HepG2 (cell line): ENCODE measurements around the gene KCNJ5. TPM values are rescaled to one million over a fixed set of nuclear protein-coding genes. Genes with fewer than 3 reads are reported as not detected.

Source experiments
- ATAC-seq: fragments of 200-7000 bp; cut with Tn5 transposase; 3 replicates; pipeline ENCODE4 v1.9.1; 2020; ENCODE audit warnings: mild to moderate bottlenecking, moderate library complexity
- BruUV-seq: library from RNA; stranded (reverse); fragments of 400-500 nt; replicated peaks from 2 replicates; lab custom pipeline; 2021; lab: Mats Ljungman, UMichigan
- CTCF ChIA-PET: fragments of 300-600 bp; formaldehyde crosslinking; extraction: SDS; loops from one replicate; lab custom pipeline; 2021; ENCODE audit warnings: low total read pairs, inconsistent platforms, low intra/inter-chr PET ratio; lab: Yijun Ruan, JAX
- POLR2A ChIA-PET: fragments of 350-600 bp; sonication (Branson Sonifier 250); formaldehyde crosslinking; loops from one replicate; lab custom pipeline; 2020; ENCODE audit warnings: antibody characterized with exemption, inconsistent platforms; lab: Yijun Ruan, JAX
- DNase-seq: peaks from one replicate; pipeline ENCODE4 v3.0.0-alpha.2; 2015; ENCODE audit warnings: low spot score
- FAIRE-seq: peaks from 3 replicates; lab custom pipeline; 2011; peaks lifted over from hg19 to GRCh38; lab: Jason Lieb, UNC
- H2AFZ ChIP-seq: one replicate; pipeline ENCODE4 v1.6.1; 2011; ENCODE audit warnings: low read length, inconsistent platforms
- H3K27ac ChIP-seq: fragments of 300-600 bp; 3 replicates; pipeline ENCODE4 v1.8.0; 2011; ENCODE audit warnings: mixed run types, mild to moderate bottlenecking, mixed read lengths, low read length, inconsistent platforms; ENCODE audit not compliant: insufficient read depth; ENCODE audit errors: extremely low read length
- H3K27me3 ChIP-seq, 2 experiments: fragments of 200-600 bp in 1 of 2; 2 replicates in 1 of 2; 3 replicates in 1 of 2; pipeline versions ENCODE4 v1.6.0 to v1.8.0; 2011; ENCODE audit warnings: low read length in 2 of 2, mild to moderate bottlenecking in 2 of 2, moderate library complexity in 2 of 2, inconsistent platforms in 1 of 2; ENCODE audit not compliant: insufficient read depth in 2 of 2, control insufficient read depth in 1 of 2
- H3K36me3 ChIP-seq, 2 experiments: fragments of 200-600 bp in 1 of 2; replicated peaks in 1 of 2; 2 replicates in 1 of 2; 3 replicates in 1 of 2; pipeline versions ENCODE4 v1.5.1 to v1.8.0; 2011; ENCODE audit warnings: low read length in 2 of 2, inconsistent platforms in 1 of 2; ENCODE audit not compliant: insufficient read depth in 2 of 2, control insufficient read depth in 1 of 2
- H3K4me1 ChIP-seq: 2 replicates; pipeline ENCODE4 v1.5.1; 2012; ENCODE audit warnings: low read length, inconsistent platforms; ENCODE audit not compliant: insufficient read depth
- H3K4me2 ChIP-seq: 2 replicates; pipeline ENCODE4 v1.6.0; 2011; ENCODE audit warnings: low read depth, low read length, inconsistent platforms
- H3K4me3 ChIP-seq, 3 experiments: fragments of 200-600 bp in 1 of 3; sonication (generic), shearing (Covaris generic) in 1 of 3; replicated peaks in 1 of 3; 2 replicates each; pipeline ENCODE4 v1.5.1; 2011 to 2016; ENCODE audit warnings: low read length in 3 of 3, inconsistent platforms in 2 of 3, low read depth in 2 of 3, mild to moderate bottlenecking in 2 of 3, control low read depth in 1 of 3, mixed read lengths in 1 of 3; ENCODE audit not compliant: insufficient read depth in 1 of 3
- H3K79me2 ChIP-seq: one replicate; pipeline ENCODE4 v1.6.1; 2011; ENCODE audit warnings: low read length, inconsistent platforms; ENCODE audit not compliant: insufficient read depth
- H3K9ac ChIP-seq: 2 replicates; pipeline ENCODE4 v1.6.0; 2011; ENCODE audit warnings: mild to moderate bottlenecking, low read depth, low read length, inconsistent platforms; ENCODE audit not compliant: insufficient read depth
- H3K9me3 ChIP-seq: 2 replicates; pipeline ENCODE4 v1.5.1; 2012; ENCODE audit warnings: mild to moderate bottlenecking, low read length
- H4K20me1 ChIP-seq: 2 replicates; pipeline ENCODE4 v1.6.0; 2011; ENCODE audit warnings: inconsistent platforms, mild to moderate bottlenecking, low read length, moderate library complexity; ENCODE audit not compliant: insufficient read depth
- CBFB ChIP-seq: sonication (generic); formaldehyde crosslinking; IDR thresholded peaks from 2 replicates; pipeline ENCODE4 v1.4.0; 2020; ENCODE audit warnings: missing genetic modification reagents
- FOXC1 ChIP-seq: sonication (generic); formaldehyde crosslinking; IDR thresholded peaks from 2 replicates; pipeline ENCODE4 v1.8.0; 2022; ENCODE audit warnings: mild to moderate bottlenecking, missing genetic modification reagents, borderline replicate concordance
- HNRNPK ChIP-seq: fragments of 200-400 bp; formaldehyde crosslinking; IDR thresholded peaks from 2 replicates; pipeline ENCODE4 v1.6.1; 2018; ENCODE audit warnings: low read length, low read depth, moderate library complexity, mild to moderate bottlenecking; ENCODE audit not compliant: poor library complexity, severe bottlenecking
- SKI ChIP-seq: fragments of 450-650 bp; IDR thresholded peaks from one replicate; pipeline ENCODE4 v1.6.1; 2018; ENCODE audit warnings: mild to moderate bottlenecking; ENCODE audit not compliant: partially characterized antibody
- ZNF20 ChIP-seq: sonication (generic); formaldehyde crosslinking; IDR thresholded peaks from 2 replicates; pipeline ENCODE4 v1.4.0; 2020; ENCODE audit warnings: mild to moderate bottlenecking, moderate library complexity, missing genetic modification reagents
- ZNF747 ChIP-seq: sonication (generic); formaldehyde crosslinking; IDR thresholded peaks from 2 replicates; pipeline ENCODE4 v1.8.1; 2023; ENCODE audit warnings: missing genetic modification reagents, mild to moderate bottlenecking, borderline replicate concordance
- WGBS: methylation state at CpG from one replicate; pipeline ENCODE4 v1.1.6; 2017; ENCODE audit warnings: low lambda C conversion rate; 5-methylcytosine and 5-hydroxymethylcytosine counted together
- in situ Hi-C: cut with HindIII; loops from 2 replicates; pipeline ENCODE4 v1.10.0; 2017; ENCODE audit warnings: low pct_unique_long_range_greater_than_20kb; ENCODE audit not compliant: extremely low pct_ligation_motif_present
- intact Hi-C: fragments of 100-400 bp; cut with micrococcal nuclease; formaldehyde crosslinking; loops from one replicate; pipeline ENCODE4 v1.10.0; 2022; ENCODE audit not compliant: unreplicated experiment
- polyA plus RNA-seq, 8 experiments: library from polyadenylated mRNA; depleted of rRNA in 3 of 8; stranded (reverse) in 7 of 8; unstranded in 1 of 8; fragments of >200 nt; fragmentation: Illumina TruSeq in 4 of 8; extraction: Trizol in 4 of 8; gene quantifications; 2 replicates each; pipeline versions ENCODE4 v1.2.1 to v1.2.3, GENCODE V29; 2011 to 2016; ENCODE audit warnings: low read depth in 4 of 8, missing spikeins in 1 of 8, mixed read lengths in 1 of 8; ENCODE audit not compliant: insufficient read depth in 1 of 8
- total RNA-seq, 5 experiments: library from RNA; depleted of rRNA; stranded (reverse); fragments of >200 nt; fragmentation: Illumina TruSeq; extraction: Trizol; gene quantifications; 2 replicates each; pipeline ENCODE4 v1.2.3, GENCODE V29; 2016; ENCODE audit warnings: low read depth in 1 of 5

The KCNJ5 gene
- total and polyA plus RNA-seq, 2 of the 13 experiments (the other 11 are each of a cell fraction or from before 2014, with no cell fraction given): not detected

DNA sequence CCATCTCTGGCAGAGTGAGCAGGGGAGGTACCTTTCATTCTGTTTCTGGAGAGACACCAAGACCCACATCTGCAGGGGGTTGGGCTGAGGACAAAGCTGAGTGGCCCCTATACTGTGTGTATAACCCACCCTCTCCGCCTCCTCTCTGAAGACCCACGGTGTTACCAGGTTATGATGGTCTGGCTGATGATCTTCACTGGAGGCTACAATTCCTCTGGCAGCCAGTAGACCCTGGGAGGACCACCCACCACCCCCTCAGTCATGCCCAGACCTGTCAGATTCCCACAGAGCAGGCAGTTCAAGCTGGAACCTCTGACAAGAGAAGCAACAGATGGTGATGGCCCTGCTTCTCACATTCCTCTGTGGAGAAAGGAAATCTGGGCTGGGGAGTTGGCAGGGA is 12.7 kb upstream of the KCNJ5 start:
- DNase-seq: no peak
- in situ Hi-C loops: loop anchor here (25.0 kb wide), 1 partner anchor 809 kb away; no protein-coding TSS in a partner anchor
- no CpG with 5 or more reads among the region's 2 CpGs for WGBS

DNA sequence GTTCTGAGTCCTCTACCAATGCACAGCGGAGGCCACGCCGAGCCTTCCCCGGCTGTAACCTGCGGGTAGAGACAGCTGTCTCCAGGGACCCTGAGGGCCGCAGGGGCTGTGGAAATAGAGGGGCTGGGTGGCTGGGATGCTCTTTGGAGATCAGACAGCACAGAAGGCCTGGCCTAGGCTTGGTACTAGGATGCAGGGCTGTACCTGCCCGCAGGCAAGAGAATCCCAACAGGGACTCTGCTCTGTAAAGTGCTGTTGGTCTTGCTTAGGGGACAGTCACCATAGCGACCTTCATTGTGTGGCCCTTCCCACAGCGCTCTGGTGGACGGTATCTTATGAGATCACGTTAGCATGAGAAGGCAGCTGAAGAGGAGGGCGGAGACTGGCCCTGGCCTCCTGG is 11.3 kb upstream of the KCNJ5 start:
- Histone ChIP-seq H3K4me1 (0 out of 2 replicates have a peak, but pooled peaks cover 8% of the 10 kb centered on the region), H3K36me3 (no peaks in the 10 kb centered on the region), H2AFZ (no peak overlapping the region), H4K20me1 (no peaks in the 10 kb centered on the region), H3K4me3 (no peak overlapping the region), H3K9me3 (no peaks in the 10 kb centered on the region), H3K27me3 (peaks cover 4 to 52% of the 10 kb centered on the region in 2 experiments; a peak in 3 of 5 replicates), H3K27ac (no peak overlapping the region), H3K79me2 (no peaks in the 10 kb centered on the region), H3K4me2 (no peak overlapping the region), H3K9ac (no peak overlapping the region)
- BruUV-seq: no TSS peak
- POLR2A ChIA-PET: no interaction called here
- ATAC-seq: no peak
- TF ChIP-seq FOXC1 (CRISPR knock-in tag) (no peak), SKI (no peak)
- in situ Hi-C loops: loop anchor here (10.0 to 25.0 kb wide), 2 partner anchors 445 to 807 kb away; no protein-coding TSS in a partner anchor
- CTCF ChIA-PET: no interaction called here
- DNase-seq: no peak
- WGBS: 49% methylated on average over 11 of the region's 12 CpGs
- intact Hi-C loops: no loop called here
- FAIRE-seq: no peak

More for the DNA sequence above, 12.7 kb upstream of the KCNJ5 start:
- intact Hi-C loops: no loop called here
- Histone ChIP-seq H3K4me1 (0 out of 2 replicates have a peak, but pooled peaks cover 8% of the 10 kb centered on the region), H3K9ac (no peak overlapping the region), H3K36me3 (no peaks in the 10 kb centered on the region), H3K4me3 (no peak overlapping the region), H3K4me2 (no peak overlapping the region), H3K79me2 (no peaks in the 10 kb centered on the region), H2AFZ (no peak overlapping the region), H4K20me1 (no peaks in the 10 kb centered on the region), H3K27ac (no peak overlapping the region), H3K9me3 (no peaks in the 10 kb centered on the region), H3K27me3 (peaks cover 6 to 53% of the 10 kb centered on the region in 2 experiments; a peak in 3 of 5 replicates)
- POLR2A ChIA-PET: no interaction called here
- ATAC-seq: no peak
- BruUV-seq: no TSS peak
- CTCF ChIA-PET: interaction anchor here (0.7 kb wide), 1 partner anchor 78 kb away, joined by 3 read pairs; no protein-coding TSS in a partner anchor
- TF ChIP-seq ZNF20 (CRISPR knock-in tag) (no peak), ZNF747 (CRISPR knock-in tag) (no peak), CBFB (no peak), HNRNPK (no peak)
- no peak for FAIRE-seq
